DOHH2 (cell line): ENCODE data around the gene MED12L.
A peak's percentile ranks its signal among the peaks of the same experiment; 100 is the strongest.

Experiments
- H3F3A ChIP-seq: fragments of 200-600 bp; sonication (generic), shearing (Covaris generic); 2 replicates; pipeline ENCODE4 v1.6.0; 2016; ENCODE audit warnings: antibody characterized with exemption, mild to moderate bottlenecking; ENCODE audit not compliant: control insufficient read depth, insufficient read depth
- H3K27ac ChIP-seq: fragments of 200-600 bp; sonication (generic); 2 replicates; pipeline ENCODE4 v1.5.1; 2014; ENCODE audit warnings: low read depth, mild to moderate bottlenecking, low read length, moderate library complexity
- H3K27me3 ChIP-seq: fragments of 200-600 bp; sonication (generic); 2 replicates; pipeline ENCODE4 v1.6.1; 2014; ENCODE audit warnings: mild to moderate bottlenecking, low read length, mixed read lengths; ENCODE audit not compliant: control insufficient read depth
- H3K36me3 ChIP-seq: fragments of 200-600 bp; sonication (generic); 2 replicates; pipeline ENCODE4 v1.6.1; 2014; ENCODE audit warnings: mild to moderate bottlenecking, low read length, moderate library complexity, mixed read lengths; ENCODE audit not compliant: control insufficient read depth
- H3K4me1 ChIP-seq: fragments of 200-600 bp; sonication (generic); 2 replicates; pipeline ENCODE4 v1.6.1; 2014; ENCODE audit warnings: mild to moderate bottlenecking, low read length, mixed read lengths; ENCODE audit not compliant: control insufficient read depth
- H3K4me2 ChIP-seq: fragments of 200-600 bp; sonication (generic); 2 replicates; pipeline ENCODE4 v1.6.0; 2014; ENCODE audit warnings: mild to moderate bottlenecking, low read length, moderate library complexity
- H3K4me3 ChIP-seq: fragments of 200-600 bp; sonication (generic); 2 replicates; pipeline ENCODE4 v1.5.1; 2014; ENCODE audit warnings: mild to moderate bottlenecking, low read length, mixed read lengths
- H3K79me2 ChIP-seq: fragments of 200-600 bp; sonication (generic); 2 replicates; pipeline ENCODE4 v1.6.1; 2014; ENCODE audit warnings: mild to moderate bottlenecking, low read length, mixed read lengths; ENCODE audit not compliant: control insufficient read depth
- H3K9me2 ChIP-seq: fragments of 200-600 bp; sonication (generic); replicated peaks from 2 replicates; pipeline ENCODE4 v1.6.1; 2014; ENCODE audit warnings: mild to moderate bottlenecking, low read length, mixed read lengths; ENCODE audit not compliant: control insufficient read depth
- H3K9me3 ChIP-seq: fragments of 200-600 bp; sonication (generic); 2 replicates; pipeline ENCODE4 v1.6.1; 2014; ENCODE audit warnings: antibody characterized with exemption, low read length, mixed read lengths; ENCODE audit not compliant: control insufficient read depth, insufficient read depth
- H4K20me1 ChIP-seq: fragments of 200-600 bp; sonication (generic); 2 replicates; pipeline ENCODE4 v1.6.0; 2014; ENCODE audit warnings: low read depth, mild to moderate bottlenecking, antibody characterized with exemption, low read length, moderate library complexity; ENCODE audit not compliant: control insufficient read depth, insufficient read depth
- EZH2phosphoT487 ChIP-seq: fragments of 200-600 bp; sonication (generic); IDR thresholded peaks from 2 replicates; pipeline ENCODE4 v1.6.1; 2017; ENCODE audit warnings: borderline replicate concordance, mild to moderate bottlenecking, antibody characterized with exemption, low read length, moderate library complexity, mixed read lengths
- TF ChIP-seq, protein P1 (sequence below): fragments of 200-600 bp; sonication (generic); IDR thresholded peaks from one replicate; pipeline ENCODE4 v1.5.1; 2014; ENCODE audit warnings: antibody characterized with exemption, mild to moderate bottlenecking, low read depth, low read length; ENCODE audit not compliant: poor library complexity, severe bottlenecking

The MED12L gene

DNA sequence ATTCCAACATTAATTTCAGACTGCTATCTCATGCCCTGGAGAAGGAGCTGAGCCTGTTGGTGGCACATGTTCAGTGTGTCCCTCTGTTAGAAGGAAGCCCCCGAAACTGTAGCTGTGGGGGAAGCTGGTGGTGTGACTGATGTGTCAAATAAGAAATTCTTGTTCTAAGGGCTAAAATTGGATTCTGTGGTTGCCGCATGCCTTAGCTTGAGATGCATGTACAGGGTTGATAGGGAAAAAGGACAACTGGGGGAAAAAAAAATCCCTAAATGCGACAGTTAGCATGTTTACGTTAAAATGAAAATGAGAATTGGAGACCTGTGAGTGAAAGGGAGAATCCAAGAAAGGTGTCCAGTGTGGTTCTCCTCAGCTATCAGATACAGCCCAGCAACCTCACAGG, 58.6 kb downstream of the MED12L start:
- Histone ChIP-seq H3K9me2 (no peaks in the 10 kb centered on the region), H3K27me3 (0 out of 2 replicates have a peak, but pooled peaks cover 4% of the 10 kb centered on the region), H3K4me3 (no peak overlapping the region), H3K27ac (no peak overlapping the region), H3K9me3 (no peaks in the 10 kb centered on the region), H4K20me1 (no peaks in the 10 kb centered on the region), H3K4me1 (peaks cover 13% of the 10 kb centered on the region), H3K36me3 (no peaks in the 10 kb centered on the region), H3K79me2 (no peaks in the 10 kb centered on the region), H3K4me2 (no peak overlapping the region), H3F3A (no peaks in the 10 kb centered on the region)
- TF ChIP-seq, protein P1, sequence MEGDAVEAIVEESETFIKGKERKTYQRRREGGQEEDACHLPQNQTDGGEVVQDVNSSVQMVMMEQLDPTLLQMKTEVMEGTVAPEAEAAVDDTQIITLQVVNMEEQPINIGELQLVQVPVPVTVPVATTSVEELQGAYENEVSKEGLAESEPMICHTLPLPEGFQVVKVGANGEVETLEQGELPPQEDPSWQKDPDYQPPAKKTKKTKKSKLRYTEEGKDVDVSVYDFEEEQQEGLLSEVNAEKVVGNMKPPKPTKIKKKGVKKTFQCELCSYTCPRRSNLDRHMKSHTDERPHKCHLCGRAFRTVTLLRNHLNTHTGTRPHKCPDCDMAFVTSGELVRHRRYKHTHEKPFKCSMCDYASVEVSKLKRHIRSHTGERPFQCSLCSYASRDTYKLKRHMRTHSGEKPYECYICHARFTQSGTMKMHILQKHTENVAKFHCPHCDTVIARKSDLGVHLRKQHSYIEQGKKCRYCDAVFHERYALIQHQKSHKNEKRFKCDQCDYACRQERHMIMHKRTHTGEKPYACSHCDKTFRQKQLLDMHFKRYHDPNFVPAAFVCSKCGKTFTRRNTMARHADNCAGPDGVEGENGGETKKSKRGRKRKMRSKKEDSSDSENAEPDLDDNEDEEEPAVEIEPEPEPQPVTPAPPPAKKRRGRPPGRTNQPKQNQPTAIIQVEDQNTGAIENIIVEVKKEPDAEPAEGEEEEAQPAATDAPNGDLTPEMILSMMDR = no peak
- no peak for TF ChIP-seq EZH2phosphoT487

DNA sequence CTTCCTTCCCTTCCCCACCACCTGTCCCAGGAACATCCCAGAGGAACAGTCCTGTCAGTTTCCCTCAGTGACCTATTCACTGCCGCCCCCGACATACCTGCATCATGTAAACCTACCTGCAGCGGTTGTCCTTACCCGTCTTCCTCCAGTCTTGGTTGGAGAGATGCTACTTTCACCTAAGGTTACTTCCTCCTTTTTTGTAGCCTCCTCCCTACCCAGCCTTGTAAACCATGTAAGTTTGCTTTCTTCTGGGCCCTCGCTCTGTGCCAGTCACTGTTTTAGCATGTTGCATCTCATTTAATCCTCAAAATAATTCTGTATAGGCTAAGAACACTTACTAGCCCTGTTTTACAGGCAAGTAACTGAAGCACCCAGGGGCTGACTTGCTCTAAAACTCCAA, 59.3 kb downstream of the MED12L start:
- H3K9me3 ChIP-seq = no peaks in the 10 kb centered on the region
- 0 out of 2 replicates have a peak, but pooled peaks cover 4% of the 10 kb centered on the region for H3K27me3 ChIP-seq
- no peaks in the 10 kb centered on the region for H4K20me1 ChIP-seq
- H3K4me2 ChIP-seq = no peak overlapping the region
- no peaks in the 10 kb centered on the region for H3K9me2 ChIP-seq
- no peaks in the 10 kb centered on the region for H3K79me2 ChIP-seq
- H3K4me3 ChIP-seq = no peak overlapping the region
- peaks cover 13% of the 10 kb centered on the region for H3K4me1 ChIP-seq
- TF ChIP-seq EZH2phosphoT487 = no peak
- TF ChIP-seq, protein P1 = no peak
- H3K27ac ChIP-seq = no peak overlapping the region
- no peaks in the 10 kb centered on the region for H3F3A ChIP-seq
- H3K36me3 ChIP-seq = no peaks in the 10 kb centered on the region

DNA sequence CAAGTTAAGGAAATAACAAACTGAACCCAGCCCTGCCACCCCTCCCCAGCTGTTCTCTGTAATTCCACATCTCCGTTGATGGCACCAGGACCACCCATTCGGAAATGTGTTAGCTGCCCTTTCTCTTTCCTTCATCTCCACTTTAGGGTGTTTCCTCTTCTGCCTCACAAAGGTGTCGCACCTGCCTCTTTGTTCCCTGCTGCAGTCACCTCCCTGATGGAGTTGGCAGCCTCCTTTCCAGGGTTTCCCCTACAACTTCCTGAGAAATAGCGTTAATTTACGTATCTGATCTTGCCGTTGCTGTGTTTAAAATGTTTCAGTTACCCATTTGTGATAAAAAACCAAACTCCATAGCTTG, 60.2 kb downstream of the MED12L start:
- H3K27me3 ChIP-seq = 0 out of 2 replicates have a peak, but pooled peaks cover 4% of the 10 kb centered on the region
- H4K20me1 ChIP-seq = no peaks in the 10 kb centered on the region
- H3K4me2 ChIP-seq = peak overlapping the region; percentile 66
- H3K36me3 ChIP-seq = no peaks in the 10 kb centered on the region
- no peaks in the 10 kb centered on the region for H3K9me3 ChIP-seq
- H3K27ac ChIP-seq = no peak overlapping the region
- no peaks in the 10 kb centered on the region for H3K79me2 ChIP-seq
- H3K4me3 ChIP-seq = peak overlapping the region; percentile 47
- H3K4me1 ChIP-seq = peaks cover 13% of the 10 kb centered on the region
- H3F3A ChIP-seq = no peaks in the 10 kb centered on the region
- TF ChIP-seq, protein P1 = no peak
- no peak for TF ChIP-seq EZH2phosphoT487
- no peaks in the 10 kb centered on the region for H3K9me2 ChIP-seq
